GM12873 (cell line): ENCODE results near the gene TMEM9.

ENCODE experiments used
- TF ChIP-seq, protein P1 (sequence below): IDR thresholded peaks from 2 replicates; pipeline ENCODE4 v1.5.1; 2012; ENCODE audit warnings: low read depth, mild to moderate bottlenecking, moderate library complexity, low read length, control low read depth; ENCODE audit not compliant: insufficient read depth; ENCODE audit errors: missing control alignments

Gene TMEM9

DNA sequence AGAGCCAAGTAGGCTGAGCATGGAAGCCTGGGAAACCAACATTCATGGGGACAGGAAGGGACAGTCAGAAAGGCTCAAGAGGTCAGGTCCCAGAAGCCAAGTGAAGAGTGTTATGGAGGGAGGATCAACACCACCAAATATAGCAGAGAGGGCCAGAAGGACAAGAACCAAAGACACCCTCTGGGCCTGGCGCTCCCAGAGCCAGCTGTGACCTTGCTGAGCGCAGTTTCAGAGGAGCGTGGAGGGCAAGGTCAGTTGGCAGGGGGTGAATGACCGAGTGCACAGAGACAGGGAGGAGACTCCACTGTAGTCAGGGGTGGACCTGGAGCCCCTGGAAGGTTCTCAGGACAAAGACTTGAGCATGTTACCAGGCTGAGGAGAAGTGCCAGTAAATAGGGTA lies 22.9 kb downstream of the TMEM9 start:
- TF ChIP-seq, protein P1, sequence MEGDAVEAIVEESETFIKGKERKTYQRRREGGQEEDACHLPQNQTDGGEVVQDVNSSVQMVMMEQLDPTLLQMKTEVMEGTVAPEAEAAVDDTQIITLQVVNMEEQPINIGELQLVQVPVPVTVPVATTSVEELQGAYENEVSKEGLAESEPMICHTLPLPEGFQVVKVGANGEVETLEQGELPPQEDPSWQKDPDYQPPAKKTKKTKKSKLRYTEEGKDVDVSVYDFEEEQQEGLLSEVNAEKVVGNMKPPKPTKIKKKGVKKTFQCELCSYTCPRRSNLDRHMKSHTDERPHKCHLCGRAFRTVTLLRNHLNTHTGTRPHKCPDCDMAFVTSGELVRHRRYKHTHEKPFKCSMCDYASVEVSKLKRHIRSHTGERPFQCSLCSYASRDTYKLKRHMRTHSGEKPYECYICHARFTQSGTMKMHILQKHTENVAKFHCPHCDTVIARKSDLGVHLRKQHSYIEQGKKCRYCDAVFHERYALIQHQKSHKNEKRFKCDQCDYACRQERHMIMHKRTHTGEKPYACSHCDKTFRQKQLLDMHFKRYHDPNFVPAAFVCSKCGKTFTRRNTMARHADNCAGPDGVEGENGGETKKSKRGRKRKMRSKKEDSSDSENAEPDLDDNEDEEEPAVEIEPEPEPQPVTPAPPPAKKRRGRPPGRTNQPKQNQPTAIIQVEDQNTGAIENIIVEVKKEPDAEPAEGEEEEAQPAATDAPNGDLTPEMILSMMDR: no peak

DNA sequence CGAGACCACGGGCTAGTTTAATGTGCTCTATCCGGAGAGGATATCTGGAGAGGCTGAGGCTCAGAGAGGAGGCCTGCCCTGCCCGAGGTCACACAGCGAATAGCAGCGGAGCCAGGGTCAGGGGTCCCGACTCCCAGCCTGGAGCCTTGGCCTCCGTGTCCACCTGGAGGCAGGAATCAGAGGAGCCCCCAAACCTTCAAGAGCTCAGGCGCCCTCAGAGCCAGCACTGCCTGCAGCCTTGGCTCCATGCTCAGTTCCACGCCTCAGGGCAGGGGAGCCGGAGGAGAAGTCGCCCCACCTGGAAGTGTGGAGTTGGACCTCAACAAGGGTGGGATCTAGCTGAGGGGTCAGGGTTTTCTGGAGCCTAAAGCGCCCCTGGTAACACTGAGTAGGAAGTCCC lies 25.3 kb downstream of the TMEM9 start:
- TF ChIP-seq, protein P1: no peak

DNA sequence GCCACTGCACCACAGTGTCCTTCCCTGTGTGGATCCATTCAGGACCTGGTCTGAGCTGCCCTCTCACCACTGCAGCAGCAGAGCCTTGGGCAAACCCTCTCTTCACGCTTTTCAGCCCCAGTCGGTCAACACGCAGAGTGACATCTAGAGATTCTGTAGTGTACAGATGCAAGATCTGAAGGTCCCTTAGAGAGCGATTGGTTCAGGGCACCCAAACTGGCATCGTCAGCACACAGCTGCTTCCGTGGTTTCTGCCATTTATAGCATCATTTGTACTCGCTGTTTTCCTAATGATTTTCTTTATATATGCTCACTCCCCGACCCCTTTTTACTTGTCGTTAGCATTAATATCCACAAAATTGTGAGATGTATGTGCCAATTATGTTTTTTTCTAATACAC lies 25.8 kb downstream of the TMEM9 start:
- TF ChIP-seq, protein P1: no peak

DNA sequence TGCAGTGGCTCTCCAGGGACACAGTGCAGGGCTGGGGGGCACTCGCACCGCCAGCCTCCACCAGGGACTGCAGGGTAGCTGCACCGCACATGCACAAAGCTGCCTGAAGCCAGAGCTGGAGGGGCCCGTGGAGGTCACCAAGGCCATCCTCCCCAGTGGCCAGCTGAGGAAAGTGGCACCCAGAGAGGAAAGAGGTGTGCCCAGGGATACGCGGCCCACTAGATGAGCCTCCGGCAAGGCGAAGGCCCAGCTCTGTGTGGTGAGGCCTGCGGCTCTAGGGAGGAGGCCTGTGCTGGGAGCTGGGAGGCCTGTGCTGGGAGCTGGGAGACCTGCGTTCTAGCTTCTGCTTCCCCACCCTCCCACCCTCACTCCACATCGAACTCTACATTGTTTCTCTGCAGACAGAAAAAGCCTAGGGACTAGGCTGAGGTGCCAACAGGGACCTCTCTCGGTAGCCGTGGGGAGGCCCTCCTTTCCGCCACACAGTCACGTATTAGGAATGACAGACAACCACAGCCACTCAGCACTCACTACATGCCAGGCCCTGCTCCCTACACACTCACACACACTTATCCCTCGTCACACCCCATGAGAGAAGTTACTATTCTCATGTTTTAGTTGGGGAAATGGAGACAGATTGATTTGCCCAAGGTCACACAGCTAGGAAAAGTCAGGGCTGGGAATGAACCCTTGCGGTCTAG lies 26.4 kb downstream of the TMEM9 start:
- TF ChIP-seq, protein P1: no peak

DNA sequence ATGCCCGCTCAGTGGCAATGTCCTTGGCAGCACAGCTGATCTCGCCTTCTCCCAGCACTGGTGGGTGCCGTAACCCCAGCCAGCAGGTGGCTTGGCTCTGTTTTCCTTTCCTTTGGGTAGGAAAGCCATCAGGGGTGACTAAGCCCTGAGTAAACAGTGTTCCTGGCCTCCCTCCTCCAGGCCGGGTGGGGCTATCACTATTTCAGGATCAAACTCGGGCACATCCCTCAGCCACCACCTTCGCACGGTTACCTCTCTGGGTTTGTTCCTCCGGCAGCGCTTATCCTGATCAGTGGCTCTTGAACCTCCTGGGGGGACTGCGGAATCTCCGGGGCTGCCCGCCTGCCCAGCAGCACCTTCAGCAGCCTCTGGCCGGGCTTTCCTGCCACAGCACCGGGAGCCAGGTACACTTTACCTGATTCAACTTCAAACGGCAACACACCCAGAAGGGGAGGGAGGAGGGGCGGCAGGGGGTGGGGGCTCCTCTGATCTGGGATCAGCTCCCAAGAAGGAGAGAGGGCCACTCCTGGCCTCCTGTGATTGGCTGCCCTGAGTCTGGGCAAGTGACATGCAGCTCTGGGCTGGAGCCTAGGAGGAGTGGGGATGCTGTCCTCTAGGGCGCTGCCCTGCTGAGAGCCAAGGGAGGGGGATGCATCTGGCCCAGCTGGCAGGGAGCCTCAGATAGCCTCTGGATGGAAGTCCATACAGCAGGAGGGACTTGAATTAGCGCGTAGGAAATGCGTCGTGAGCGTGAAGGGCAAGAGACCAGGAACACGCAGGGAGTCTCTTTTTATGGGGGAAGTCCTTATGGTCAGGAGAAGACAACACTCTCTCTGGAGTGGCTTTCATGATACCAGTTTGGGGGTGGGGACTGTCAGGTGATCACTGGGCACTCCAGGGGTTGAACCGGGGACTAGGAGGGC lies 27.2 kb downstream of the TMEM9 start, which contains the start of gene ASCL5:
ASCL5 (minus strand) TSS at position 353 of the 923 bp plus-strand sequence. CDS start 11,812 bp downstream, outside the sequence.
- TF ChIP-seq, protein P1: no peak

DNA sequence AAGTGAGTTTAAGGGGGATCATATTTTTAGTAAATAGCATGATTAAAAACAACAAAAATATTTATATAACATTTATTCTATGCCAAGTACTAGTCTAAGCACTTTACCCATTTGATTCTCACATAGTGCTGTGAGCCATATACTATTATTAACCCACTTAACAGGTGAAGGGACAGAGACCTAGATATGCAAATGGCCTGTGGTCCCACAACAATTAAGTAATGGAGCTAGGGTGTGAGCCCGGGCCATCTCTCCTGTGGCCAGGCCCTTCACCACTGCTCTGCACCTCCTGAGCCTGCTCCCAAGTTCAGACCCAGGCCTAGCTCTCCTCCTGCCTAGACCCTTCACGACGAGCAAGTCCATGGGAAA lies 27.8 kb downstream of the TMEM9 start:
- TF ChIP-seq, protein P1: no peak

DNA sequence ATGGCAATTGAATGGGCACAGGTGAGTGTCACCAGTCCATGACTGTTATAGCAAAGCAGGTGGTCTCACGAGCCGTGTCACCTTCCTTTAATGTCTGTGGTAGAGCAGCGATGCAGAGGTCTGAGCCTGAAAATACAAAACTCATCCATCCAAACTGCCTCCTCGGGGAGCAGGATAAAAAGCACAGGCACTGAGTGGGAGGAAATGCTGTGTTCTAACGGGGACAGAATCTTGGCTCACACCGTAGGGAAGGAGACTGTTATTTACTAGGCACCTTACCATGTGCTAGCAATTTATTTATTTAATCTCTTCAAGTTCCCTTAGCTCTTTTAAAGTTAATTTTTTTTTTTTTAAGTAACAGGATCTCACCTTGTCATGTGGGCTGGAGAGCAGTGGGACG lies 28.5 kb downstream of the TMEM9 start:
- TF ChIP-seq, protein P1: no peak
